RPMI7951 (cell line): ENCODE results near the gene PLCB2. TPM values are rescaled to one million over a fixed set of nuclear protein-coding genes. Genes with fewer than 3 reads are reported as not detected.

Experiments used
- DNase-seq: peaks from one replicate; pipeline ENCODE4 v3.0.0-alpha.2; 2012; ENCODE audit warnings: low read depth
- total RNA-seq: library from RNA; depleted of rRNA; stranded (reverse); fragments of >200 nt; shearing (Covaris generic); gene quantifications from 2 replicates; pipeline ENCODE4 v1.2.3, GENCODE V29; 2014

Gene PLCB2
- total RNA-seq, 1 experiment from 2014 or later, result 1.6 TPM

GRCh38 chr15:40340038-40340739 is 32.5 kb upstream of the PLCB2 start:
- peak; percentile 84 for DNase-seq

- no peak for DNase-seq
Observed at GRCh38 chr15:40339621-40339945, 31.8 kb upstream of the PLCB2 start.

GRCh38 chr15:40338921-40339620 is 31.3 kb upstream of the PLCB2 start:
- DNase-seq, result peak; percentile 99

GRCh38 chr15:40338041-40338657 is 30.4 kb upstream of the PLCB2 start:
- DNase-seq, result peak; percentile 67

GRCh38 chr15:40337597-40337996 is 29.9 kb upstream of the PLCB2 start:
- no peak for DNase-seq

GRCh38 chr15:40336744-40337122 is 29.0 kb upstream of the PLCB2 start:
- DNase-seq, result no peak

- no peak for DNase-seq
Observed at GRCh38 chr15:40335938-40336743, 28.4 kb upstream of the PLCB2 start.

- no peak for DNase-seq
Observed at GRCh38 chr15:40334941-40335795, 27.4 kb upstream of the PLCB2 start.

GRCh38 chr15:40334541-40334940 is 26.8 kb upstream of the PLCB2 start:
- no peak for DNase-seq

GRCh38 chr15:40333922-40334492 is 26.3 kb upstream of the PLCB2 start:
- DNase-seq, result no peak

- no peak for DNase-seq
Observed at GRCh38 chr15:40332113-40332781, 24.5 kb upstream of the PLCB2 start.

GRCh38 chr15:40331637-40332036 is 23.9 kb upstream of the PLCB2 start:
- no peak for DNase-seq

- no peak for DNase-seq
Observed at GRCh38 chr15:40331026-40331425, 23.3 kb upstream of the PLCB2 start.

GRCh38 chr15:40330368-40330836 is 22.7 kb upstream of the PLCB2 start:
- peak; percentile 65 for DNase-seq

- no peak for DNase-seq
Observed at GRCh38 chr15:40329804-40330203, 22.1 kb upstream of the PLCB2 start.

GRCh38 chr15:40328751-40329150 is 21.0 kb upstream of the PLCB2 start:
- no peak for DNase-seq

- no peak for DNase-seq
Observed at GRCh38 chr15:40328176-40328575, 20.4 kb upstream of the PLCB2 start.

- DNase-seq, result no peak
Observed at GRCh38 chr15:40327457-40327856, 19.7 kb upstream of the PLCB2 start.

GRCh38 chr15:40325700-40326099 is 18.0 kb upstream of the PLCB2 start:
- no peak for DNase-seq

GRCh38 chr15:40325188-40325587 is 17.5 kb upstream of the PLCB2 start:
- no peak for DNase-seq
